ENCODE results near the gene CEP135. TPM values are rescaled to one million over a fixed set of nuclear protein-coding genes. Genes with fewer than 3 reads are reported as not detected.

Gene CEP135
- total RNA-seq, 1 experiment from 2014 or later = 10.5 TPM

- no peaks in the 10 kb centered on the region for H3K9me3 ChIP-seq
- Mint-ChIP-seq H3K27ac (ENCODE audit: unreplicated experiment) (no peak overlapping the region), H3K4me1 (ENCODE audit: low read depth, unreplicated experiment) (peaks cover 6% of the 10 kb centered on the region), H3K36me3 (ENCODE audit: insufficient read depth, unreplicated experiment) (no peaks in the 10 kb centered on the region), H3K4me3 (ENCODE audit: unreplicated experiment) (no peak overlapping the region), H3K9me3 (ENCODE audit: unreplicated experiment) (no peaks in the 10 kb centered on the region), H3K27me3 (ENCODE audit: insufficient read depth, unreplicated experiment) (no peaks in the 10 kb centered on the region)
- DNase-seq = no peak
- H3K27me3 ChIP-seq (replicated peaks; ENCODE audit: control insufficient read depth, insufficient read depth, low read length) = no peaks in the 10 kb centered on the region
- no peak for TF ChIP-seq CTCF (IDR thresholded peaks at IDR 0.05; ENCODE audit: insufficient read depth in 1 of 2, low read depth in 1 of 2, low read length in 1 of 2, severe bottlenecking in 1 of 2, unreplicated experiment in 1 of 2)
- BruUV-seq (replicated peaks) = no TSS peak
- ChIA-PET POLR2A (no interaction called here), CTCF (no interaction called here)
- 0 out of 2 replicates have a peak, but pooled peaks cover 3% of the 10 kb centered on the region for H3K4me1 ChIP-seq
- intact Hi-C loops (cut with micrococcal nuclease; ENCODE audit: unreplicated experiment) = no loop called here
- H3K36me3 ChIP-seq (ENCODE audit: control insufficient read depth, insufficient read depth, low read length) = no peaks in the 10 kb centered on the region
- no peak overlapping the region for H3K4me3 ChIP-seq (ENCODE audit: low read depth, low read length)
Observed at GRCh38 chr4:55931043-55931442, 17.7 kb upstream of the CEP135 start.

- intact Hi-C loops (cut with micrococcal nuclease; ENCODE audit: unreplicated experiment) = no loop called here
- no peaks in the 10 kb centered on the region for H3K36me3 ChIP-seq (ENCODE audit: control insufficient read depth, insufficient read depth, low read length)
Observed at GRCh38 chr4:55931833-55932232, 16.9 kb upstream of the CEP135 start.

GRCh38 chr4:55932511-55932910 lies 16.2 kb upstream of the CEP135 start:
- TF ChIP-seq CTCF (IDR thresholded peaks at IDR 0.05; ENCODE audit: insufficient read depth in 1 of 2, low read depth in 1 of 2, low read length in 1 of 2, severe bottlenecking in 1 of 2, unreplicated experiment in 1 of 2) = no peak
- no peak overlapping the region for H3K4me3 ChIP-seq (ENCODE audit: low read depth, low read length)
- H3K9me3 ChIP-seq = peaks cover 10% of the 10 kb centered on the region; the same call in 1 of the 2 replicates
- Mint-ChIP-seq H3K4me1 (ENCODE audit: low read depth, unreplicated experiment) (peaks cover 6% of the 10 kb centered on the region), H3K27ac (ENCODE audit: unreplicated experiment) (no peak overlapping the region), H3K4me3 (ENCODE audit: unreplicated experiment) (no peak overlapping the region), H3K36me3 (ENCODE audit: insufficient read depth, unreplicated experiment) (no peaks in the 10 kb centered on the region), H3K27me3 (ENCODE audit: insufficient read depth, unreplicated experiment) (no peaks in the 10 kb centered on the region), H3K9me3 (ENCODE audit: unreplicated experiment) (no peaks in the 10 kb centered on the region)
- H3K4me1 ChIP-seq = 0 out of 2 replicates have a peak, but pooled peaks cover 3% of the 10 kb centered on the region
- ChIA-PET CTCF (interaction anchor here (1.0 kb wide), 1 partner anchor 16 kb away, joined by 4 read pairs; the partner anchor contains the start of gene CEP135), POLR2A (no interaction called here)
- no peaks in the 10 kb centered on the region for H3K27me3 ChIP-seq (replicated peaks; ENCODE audit: control insufficient read depth, insufficient read depth, low read length)
- intact Hi-C loops (cut with micrococcal nuclease; ENCODE audit: unreplicated experiment) = no loop called here
- BruUV-seq (replicated peaks) = no TSS peak
- no peaks in the 10 kb centered on the region for H3K36me3 ChIP-seq (ENCODE audit: control insufficient read depth, insufficient read depth, low read length)
- DNase-seq = no peak

More at GRCh38 chr4:55931833-55932232, 16.9 kb upstream of the CEP135 start:
- H3K4me1 ChIP-seq = 0 out of 2 replicates have a peak, but pooled peaks cover 3% of the 10 kb centered on the region
- H3K27me3 ChIP-seq (replicated peaks; ENCODE audit: control insufficient read depth, insufficient read depth, low read length) = no peaks in the 10 kb centered on the region
- Mint-ChIP-seq H3K36me3 (ENCODE audit: insufficient read depth, unreplicated experiment) (no peaks in the 10 kb centered on the region), H3K27ac (ENCODE audit: unreplicated experiment) (no peak overlapping the region), H3K9me3 (ENCODE audit: unreplicated experiment) (no peaks in the 10 kb centered on the region), H3K4me3 (ENCODE audit: unreplicated experiment) (no peak overlapping the region), H3K27me3 (ENCODE audit: insufficient read depth, unreplicated experiment) (no peaks in the 10 kb centered on the region), H3K4me1 (ENCODE audit: low read depth, unreplicated experiment) (peaks cover 6% of the 10 kb centered on the region)
- no peak for TF ChIP-seq CTCF (IDR thresholded peaks at IDR 0.05; ENCODE audit: insufficient read depth in 1 of 2, low read depth in 1 of 2, low read length in 1 of 2, severe bottlenecking in 1 of 2, unreplicated experiment in 1 of 2)
- no TSS peak for BruUV-seq (replicated peaks)
- H3K4me3 ChIP-seq (ENCODE audit: low read depth, low read length) = no peak overlapping the region
- CTCF ChIA-PET = interaction anchor here (1.0 kb wide), 1 partner anchor 17 kb away, joined by 4 read pairs; the partner anchor contains the start of gene CEP135
- POLR2A ChIA-PET = no interaction called here
- 0 out of 2 replicates have a peak, but pooled peaks cover 3% of the 10 kb centered on the region for H3K9me3 ChIP-seq
- DNase-seq = no peak

Data from Caco-2 (cell line).